NCI-H1417 treated with DMSO at 0.1 percent for 48 hours (cell line): ENCODE measurements around the gene DCK.
"Not testable (repeated sequence)": the region's sequence is repeated elsewhere in the genome, so short reads cannot be mapped to it uniquely, and the experiment has no call there.

ENCODE experiments used
- DNase-seq: peaks from one replicate; lab custom pipeline; 2025; lab: John Stamatoyannopoulos, UW

DCK gene

GRCh38 chr4:70993181-70994068, at the start of gene DCK:
TSS of gene DCK (plus strand) at chr4:70993649. CDS start at chr4:70993836, 187 bp downstream.
- peak; percentile 63 for DNase-seq

- DNase-seq: no peak
Measured at GRCh38 chr4:70945046-70945445, 48.4 kb upstream of the DCK start.

DNA sequence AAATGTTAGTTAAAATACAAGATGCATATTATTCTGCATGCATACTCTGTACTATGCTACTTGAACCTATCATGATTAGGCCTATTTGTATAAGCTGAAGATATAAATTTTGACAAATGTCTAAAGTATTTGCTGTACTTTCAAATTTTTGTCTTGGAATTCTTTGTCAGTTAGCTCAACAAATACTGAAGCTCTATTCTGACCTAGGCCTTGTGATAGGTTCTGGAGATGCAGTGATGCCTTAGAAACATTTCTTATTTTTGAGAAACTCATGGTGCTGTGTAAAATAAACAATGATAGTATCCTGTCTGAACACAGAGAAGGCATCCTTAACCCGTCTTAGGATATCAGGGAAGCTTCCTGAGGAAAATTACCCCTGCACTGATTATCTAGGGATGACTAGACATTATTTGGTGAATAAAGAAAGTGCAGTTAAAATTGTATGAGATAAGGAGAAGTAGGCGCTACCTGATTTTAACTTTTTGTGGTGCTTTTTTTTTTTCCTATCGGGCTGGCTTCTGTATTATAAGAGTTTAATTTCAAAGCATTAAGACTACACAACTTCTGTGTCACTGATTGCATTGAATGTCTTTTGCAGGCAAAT, 47.9 kb upstream of the DCK start:
- DNase-seq: no peak

DNA sequence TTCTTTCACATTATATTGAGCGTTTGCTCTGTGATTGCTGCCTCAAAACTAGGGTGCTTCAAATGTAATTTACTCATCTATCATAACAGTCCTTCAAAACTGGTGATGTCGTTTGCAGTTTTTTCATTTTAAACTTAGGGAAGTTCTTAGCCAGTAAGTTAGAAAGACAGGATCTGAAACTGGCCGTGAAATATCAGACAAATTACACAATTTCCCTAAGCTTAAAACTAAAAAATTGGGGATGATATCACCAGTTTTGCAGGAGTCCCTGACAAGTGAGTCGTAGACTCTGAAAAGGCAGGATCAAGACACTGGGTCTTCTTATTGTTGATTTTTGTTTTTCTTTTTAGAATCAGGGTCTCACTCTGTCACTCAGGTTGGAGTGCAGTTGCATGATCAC, 46.5 kb upstream of the DCK start:
- DNase-seq: no peak

DNA sequence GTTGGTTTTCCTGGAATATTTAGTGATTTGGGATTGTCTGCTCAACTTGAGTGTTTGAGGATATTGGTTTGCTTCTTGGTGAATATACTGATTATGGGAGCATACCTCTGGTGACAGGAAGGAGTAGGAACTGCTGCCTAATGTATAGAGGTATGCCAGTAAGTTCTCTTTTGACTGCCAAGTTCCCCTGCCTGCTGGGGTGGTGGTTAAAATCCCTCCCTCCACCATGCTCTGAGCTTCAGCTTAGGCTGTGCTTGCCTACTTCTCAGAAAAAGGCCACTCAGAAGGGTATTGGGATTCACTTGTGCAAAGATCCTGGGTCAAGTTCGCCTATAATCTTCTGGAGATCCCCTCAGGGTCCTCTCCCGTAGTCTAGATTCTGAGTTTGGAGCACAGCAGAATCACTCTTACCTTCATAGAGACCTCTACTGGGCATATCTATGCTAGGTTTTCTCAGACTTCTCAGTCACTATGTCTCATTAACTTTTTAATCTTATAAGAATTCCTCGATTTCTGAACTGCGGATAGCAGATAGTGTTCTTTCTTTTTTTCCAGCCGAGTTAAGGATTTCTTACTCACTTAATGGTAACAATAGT, 44.7 kb upstream of the DCK start:
- no peak for DNase-seq

GRCh38 chr4:70954032-70954431, 39.4 kb upstream of the DCK start:
- no peak for DNase-seq

DNA sequence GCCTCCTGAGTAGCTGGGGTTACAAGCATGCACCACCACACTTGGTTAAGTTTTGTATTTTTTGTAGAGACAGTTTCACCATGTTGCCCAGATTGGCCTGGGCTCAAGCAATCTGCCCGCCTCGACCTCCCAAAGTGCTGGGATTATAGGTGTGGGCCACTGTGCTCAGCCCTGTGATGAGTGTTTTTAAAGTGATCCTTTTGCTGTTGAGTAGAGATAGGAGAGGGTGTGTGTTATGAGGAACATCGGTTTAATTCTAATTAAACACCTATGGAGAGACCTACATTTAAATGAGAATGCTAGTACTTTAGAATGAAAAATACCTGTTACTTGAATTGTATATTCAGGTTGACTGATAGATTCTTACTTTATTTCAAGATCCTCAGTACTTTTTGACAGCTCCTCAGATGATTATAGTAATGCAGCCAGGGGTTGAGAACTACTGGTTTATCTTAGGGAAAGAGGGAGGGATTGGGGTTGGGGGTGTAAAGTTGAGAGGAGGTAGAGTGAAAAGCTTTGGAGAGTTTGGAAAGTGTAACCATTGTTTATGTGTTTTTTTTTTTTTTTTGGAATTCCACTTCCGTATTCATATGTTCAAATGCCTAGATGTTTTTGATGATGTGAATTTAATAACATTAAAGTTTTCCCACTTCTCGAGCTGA, 36.8 kb upstream of the DCK start:
- no peak for DNase-seq

GRCh38 chr4:70958681-70959080, 34.8 kb upstream of the DCK start:
- no peak for DNase-seq

DNA sequence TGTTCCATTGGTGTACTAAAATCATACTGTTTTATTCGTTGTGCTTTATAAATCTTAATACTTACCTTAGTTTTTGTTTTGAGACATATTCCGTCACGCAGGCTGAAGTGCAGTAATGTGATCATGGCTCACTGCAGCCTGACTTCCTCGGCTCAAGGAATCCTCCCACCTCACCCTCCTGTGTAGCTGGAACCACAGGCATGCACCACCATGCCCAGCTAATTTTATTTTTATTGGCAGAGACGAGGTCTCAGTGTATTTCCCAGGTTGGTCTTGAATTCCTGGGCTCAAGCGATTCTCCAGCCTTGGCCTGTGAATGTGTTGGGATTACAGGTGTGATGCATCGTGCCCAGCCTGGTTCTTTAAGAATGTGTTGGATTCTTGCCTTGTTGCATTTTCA, 24.4 kb upstream of the DCK start:
- no peak for DNase-seq

GRCh38 chr4:70976252-70976651, 17.2 kb upstream of the DCK start:
- DNase-seq: no peak

GRCh38 chr4:70979445-70980008, 13.9 kb upstream of the DCK start:
- no peak for DNase-seq

DNA sequence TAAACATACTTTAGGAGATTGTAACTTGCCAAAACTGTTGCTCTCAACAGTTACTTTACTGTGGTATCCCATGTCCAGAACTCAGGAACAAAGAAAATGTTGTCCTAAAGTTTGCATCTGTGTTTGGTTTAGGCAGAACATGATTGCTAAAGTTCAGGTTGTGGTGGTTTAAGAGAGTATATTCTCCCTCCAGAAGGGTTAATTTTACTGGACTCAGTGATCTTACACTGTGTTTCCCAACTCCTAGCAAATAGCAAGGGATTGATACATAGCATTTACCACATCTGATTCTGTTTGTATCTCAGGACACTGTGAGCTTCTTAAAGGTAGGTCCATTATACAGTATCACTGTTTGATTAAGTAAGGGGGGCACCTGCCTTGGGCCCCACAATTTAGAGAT, 13.3 kb upstream of the DCK start:
- DNase-seq: no peak

- no peak for DNase-seq
Measured at GRCh38 chr4:70984106-70984505, 9.3 kb upstream of the DCK start.

- no peak for DNase-seq
Measured at GRCh38 chr4:70984589-70984988, 8.9 kb upstream of the DCK start.

DNA sequence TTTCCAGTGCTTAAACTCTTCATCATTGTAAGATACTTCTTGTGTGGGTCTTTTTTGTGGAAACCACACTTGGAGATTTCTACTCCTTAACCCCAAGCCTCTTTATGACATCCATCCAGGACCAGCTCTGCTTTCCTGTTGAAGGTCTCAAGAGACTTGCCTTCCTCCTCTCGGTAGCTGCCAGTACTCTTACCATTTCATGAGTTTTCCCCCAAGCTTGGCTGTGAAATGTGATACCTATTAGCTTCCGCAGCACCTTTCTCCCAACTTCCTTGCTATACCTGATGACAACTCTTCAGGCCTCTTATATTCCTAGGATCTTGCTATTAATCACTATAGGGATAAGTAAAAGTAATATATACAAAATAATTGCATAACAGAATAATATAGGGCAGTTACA, 1.9 kb upstream of the DCK start:
- no peak for DNase-seq

GRCh38 chr4:70992391-70992881, 1.0 kb upstream of the DCK start:
- no peak for DNase-seq

DNA sequence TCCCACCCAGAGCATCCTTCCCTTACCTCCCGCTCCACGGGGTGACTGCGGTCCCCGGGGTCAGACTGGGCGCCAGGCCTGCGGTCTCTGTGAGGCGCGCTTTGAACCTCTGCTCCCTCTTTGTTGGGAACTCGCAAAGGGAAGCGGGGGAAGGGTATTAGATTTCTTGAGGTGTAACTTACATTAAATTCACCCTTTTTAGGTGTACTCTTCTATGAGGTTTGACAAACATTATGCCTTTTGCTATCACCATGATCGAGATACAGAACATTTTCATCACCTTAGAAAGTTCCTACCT, 569 bp downstream of the DCK start:
- no peak for DNase-seq

- no peak for DNase-seq
Measured at GRCh38 chr4:70994387-70995099, 1.1 kb downstream of the DCK start.

GRCh38 chr4:70996018-70996360, 2.5 kb downstream of the DCK start:
- no peak for DNase-seq

GRCh38 chr4:70997036-70997435, 3.6 kb downstream of the DCK start:
- DNase-seq: no peak

- DNase-seq: no peak
Measured at GRCh38 chr4:70997546-70997945, 4.1 kb downstream of the DCK start.

DNA sequence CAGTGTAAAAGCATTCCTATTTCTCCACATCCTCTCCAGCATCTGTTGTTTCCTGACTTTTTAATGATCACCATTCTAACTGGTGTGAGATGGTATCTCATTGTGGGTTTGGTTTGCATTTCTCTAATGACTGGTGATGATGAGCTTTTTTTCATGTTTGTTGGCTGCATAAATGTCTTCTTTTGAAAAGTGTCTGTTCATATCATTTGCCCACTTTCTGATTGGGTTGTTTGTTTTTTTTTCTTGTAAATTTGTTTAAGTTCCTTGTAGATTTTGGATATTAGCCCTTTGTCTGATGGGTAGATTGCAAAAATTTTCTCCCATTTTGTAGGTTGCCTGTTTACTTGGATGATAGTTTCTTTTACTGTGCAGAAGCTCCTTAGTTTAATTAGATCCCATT, 6.2 kb downstream of the DCK start:
- DNase-seq: not testable (repeated sequence)
